Uterus (tissue), 4 donors: ENCODE results near the gene NATD1. TPM values are rescaled to one million over a fixed set of nuclear protein-coding genes. Genes with fewer than 3 reads are reported as not detected.

Experiments
- DNase-seq, 2 donors: peaks; one replicate each; pipeline ENCODE4 v3.0.0-alpha.2; 2019 to 2020
- H3K27ac ChIP-seq, 2 donors: fragments of 200-600 bp; sonication (generic); 1 replicate in 1 of 2; 2 replicates in 1 of 2; pipeline ENCODE4 v1.5.1; 2016 to 2018
- H3K27me3 ChIP-seq, 2 donors: fragments of 200-600 bp; sonication (generic); one replicate each; pipeline ENCODE4 v1.5.1; 2018 to 2019; ENCODE audit warnings: control low read depth in 1 of 2
- H3K36me3 ChIP-seq, 2 donors: fragments of 200-600 bp; sonication (generic); one replicate each; pipeline ENCODE4 v1.5.1; 2019; ENCODE audit warnings: control low read depth in 1 of 2
- H3K4me1 ChIP-seq, 2 donors: fragments of 200-600 bp; sonication (generic); one replicate each; pipeline ENCODE4 v1.5.1; 2018 to 2019; ENCODE audit warnings: control low read depth in 1 of 2
- H3K4me3 ChIP-seq, 2 donors: fragments of 200-600 bp; sonication (generic); 1 replicate in 1 of 2; 2 replicates in 1 of 2; pipeline ENCODE4 v1.5.1; 2018 to 2019; ENCODE audit warnings: mild to moderate bottlenecking in 1 of 2
- H3K9me3 ChIP-seq, 2 donors: fragments of 200-600 bp; sonication (generic); one replicate each; pipeline ENCODE4 v1.5.1; 2019; ENCODE audit warnings: control low read depth in 1 of 2
- CTCF ChIP-seq, 4 experiments: fragments of 200-600 bp in 2 of 4; fragments of 450-650 bp in 2 of 4; sonication (generic) in 2 of 4; IDR thresholded peaks; one replicate each; pipeline ENCODE4 v1.5.1; 2016 to 2019; ENCODE audit warnings: antibody characterized with exemption in 4 of 4, mild to moderate bottlenecking in 2 of 4, moderate library complexity in 1 of 4
- POLR2A ChIP-seq, 2 donors: fragments of 450-650 bp; IDR thresholded peaks; one replicate each; pipeline ENCODE4 v1.6.1; 2016; ENCODE audit warnings: antibody characterized with exemption in 2 of 2, mild to moderate bottlenecking in 1 of 2, moderate library complexity in 1 of 2
- intact Hi-C: fragments of 100-400 bp; cut with DNase I; formaldehyde crosslinking; loops from one replicate; pipeline ENCODE4 v1.15.1; 2023; ENCODE audit warnings: low total_unique reads
- total RNA-seq, 4 donors: library from RNA; depleted of rRNA in 3 of 4; stranded (reverse); fragments of >200 nt in 3 of 4; gene quantifications; one replicate each; pipeline versions ENCODE4 v1.1.0 to v1.2.4, GENCODE V29; 2014 to 2023
- donor health status: DM: yes; HTN: yes; CAD: no.

The NATD1 gene
- total RNA-seq, 4 donors from 2014 or later: 2.1 to 4.9 (median 3.8) TPM

GRCh38 chr17:21217346-21217745 is 35.9 kb downstream of the NATD1 start:
- TF ChIP-seq CTCF (IDR thresholded peaks at IDR 0.05) (no peak), POLR2A (IDR thresholded peaks at IDR 0.05) (no peak)
- Histone ChIP-seq H3K4me3 (no peak overlapping the region), H3K9me3 (no peaks in the 10 kb centered on the region), H3K36me3 (no peaks in the 10 kb centered on the region), H3K27ac (no peak overlapping the region), H3K27me3 (no peaks in the 10 kb centered on the region), H3K4me1 (peaks cover 7 to 8% of the 10 kb centered on the region in 2 donors)
- intact Hi-C loops: no loop called here
- DNase-seq: no peak

- H3K9me3 ChIP-seq: no peaks in the 10 kb centered on the region
- H3K4me3 ChIP-seq: no peak overlapping the region
- H3K27ac ChIP-seq: peak overlapping the region in 1 of 2 donors; percentile 90
- no peak for DNase-seq
- TF ChIP-seq CTCF (IDR thresholded peaks at IDR 0.05): no peak
- no peak for TF ChIP-seq POLR2A (IDR thresholded peaks at IDR 0.05)
- no peaks in the 10 kb centered on the region for H3K36me3 ChIP-seq
- H3K27me3 ChIP-seq: no peaks in the 10 kb centered on the region
- H3K4me1 ChIP-seq: peaks cover 8 to 10% of the 10 kb centered on the region in 2 donors
- intact Hi-C loops: no loop called here
Measured at GRCh38 chr17:21215935-21216334, 37.3 kb downstream of the NATD1 start.

GRCh38 chr17:21214777-21215541 is 38.3 kb downstream of the NATD1 start:
- H3K9me3 ChIP-seq: no peaks in the 10 kb centered on the region
- H3K4me3 ChIP-seq: peak overlapping the region; percentile 86 to 87
- peaks cover 8 to 10% of the 10 kb centered on the region in 2 donors for H3K4me1 ChIP-seq
- H3K36me3 ChIP-seq: no peaks in the 10 kb centered on the region
- H3K27me3 ChIP-seq: no peaks in the 10 kb centered on the region
- TF ChIP-seq CTCF (IDR thresholded peaks at IDR 0.05) (no peak), POLR2A (IDR thresholded peaks at IDR 0.05) (no peak)
- DNase-seq: peak in 1 of 2 donors; percentile 31
- intact Hi-C loops: no loop called here
- H3K27ac ChIP-seq: peak overlapping the region; percentile 90 to 94

- DNase-seq: peak; percentile 93 to 95
- H3K27me3 ChIP-seq: no peaks in the 10 kb centered on the region
- peak within 1 kb of the TSS; percentile 86 to 87 for H3K4me3 ChIP-seq
- no peaks in the 10 kb centered on the region for H3K9me3 ChIP-seq
- peak in 2 of 4 experiments; percentile 23 to 40 for TF ChIP-seq CTCF (IDR thresholded peaks at IDR 0.05)
- peak; percentile 30 to 66 for TF ChIP-seq POLR2A (IDR thresholded peaks at IDR 0.05)
- peak within 1 kb of the TSS; percentile 90 to 94 for H3K27ac ChIP-seq
- intact Hi-C loops: no loop called here
- H3K36me3 ChIP-seq: no peaks in the 10 kb centered on the region
- peaks cover 8 to 10% of the 10 kb centered on the region in 2 donors for H3K4me1 ChIP-seq
Measured at GRCh38 chr17:21214015-21214776, 39.0 kb downstream of the NATD1 start, which contains the start of gene TMEM11. TSS of gene TMEM11 (minus strand) at chr17:21214161. CDS start at chr17:21214152, 9 bp downstream.

- no peaks in the 10 kb centered on the region for H3K27me3 ChIP-seq
- peaks cover 8 to 10% of the 10 kb centered on the region in 2 donors for H3K4me1 ChIP-seq
- no peaks in the 10 kb centered on the region for H3K9me3 ChIP-seq
- DNase-seq: no peak
- intact Hi-C loops: no loop called here
- no peaks in the 10 kb centered on the region for H3K36me3 ChIP-seq
- H3K4me3 ChIP-seq: peak overlapping the region; percentile 86 to 87
- TF ChIP-seq POLR2A (IDR thresholded peaks at IDR 0.05) (no peak), CTCF (IDR thresholded peaks at IDR 0.05) (no peak)
- H3K27ac ChIP-seq: peak overlapping the region; percentile 90 to 94
Measured at GRCh38 chr17:21213638-21214014, 39.6 kb downstream of the NATD1 start.
